SJCRH30 (cell line): ENCODE measurements around the gene P2RY11. TPM values are rescaled to one million over a fixed set of nuclear protein-coding genes. Genes with fewer than 3 reads are reported as not detected.

Experiments
- DNase-seq, 2 experiments: peaks; one replicate each; pipeline ENCODE4 v3.0.0-alpha.2; 2015 to 2020
- H3K27ac ChIP-seq: fragments of 250-450 bp; sonication (Bioruptor Pico); 2 replicates; pipeline ENCODE4 v1.5.1; 2020; ENCODE audit warnings: mild to moderate bottlenecking, moderate library complexity
- H3K27me3 ChIP-seq: fragments of 250-450 bp; sonication (Bioruptor Pico); 2 replicates; pipeline ENCODE4 v1.5.1; 2020; ENCODE audit warnings: mild to moderate bottlenecking, moderate library complexity
- H3K36me3 ChIP-seq: fragments of 250-450 bp; sonication (Bioruptor Pico); 2 replicates; pipeline ENCODE4 v1.5.1; 2020; ENCODE audit warnings: mild to moderate bottlenecking, moderate library complexity
- H3K4me1 ChIP-seq: fragments of 250-450 bp; sonication (Bioruptor Pico); 2 replicates; pipeline ENCODE4 v1.5.1; 2020; ENCODE audit warnings: mild to moderate bottlenecking, moderate library complexity
- H3K4me3 ChIP-seq: fragments of 250-450 bp; sonication (Bioruptor Pico); 2 replicates; pipeline ENCODE4 v1.5.1; 2020; ENCODE audit warnings: mild to moderate bottlenecking, moderate library complexity
- H3K9me3 ChIP-seq: fragments of 250-450 bp; sonication (Bioruptor Pico); replicated peaks from 2 replicates; pipeline ENCODE4 v1.5.1; 2020; ENCODE audit warnings: mild to moderate bottlenecking, moderate library complexity
- total RNA-seq: library from RNA; depleted of rRNA; stranded (reverse); fragments of >200 nt; shearing (Covaris generic); gene quantifications from 2 replicates; pipeline ENCODE4 v1.2.3, GENCODE V29; 2014; rRNA removed

The P2RY11 gene
- total RNA-seq, 1 experiment from 2014 or later, result 10.7 TPM

GRCh38 chr19:10158485-10158884 lies 47.0 kb downstream of the P2RY11 start:
- DNase-seq, result no peak
- no peak overlapping the region for H3K27ac ChIP-seq
- no peak overlapping the region for H3K4me3 ChIP-seq
- no peaks in the 10 kb centered on the region for H3K9me3 ChIP-seq
- no peaks in the 10 kb centered on the region for H3K27me3 ChIP-seq
- H3K4me1 ChIP-seq, result no peaks in the 10 kb centered on the region
- peaks cover 75% of the 10 kb centered on the region for H3K36me3 ChIP-seq

- H3K4me1 ChIP-seq, result no peaks in the 10 kb centered on the region
- no peaks in the 10 kb centered on the region for H3K9me3 ChIP-seq
- H3K36me3 ChIP-seq, result peaks cover 82% of the 10 kb centered on the region
- no peak for DNase-seq
- no peaks in the 10 kb centered on the region for H3K27me3 ChIP-seq
- H3K27ac ChIP-seq, result no peak overlapping the region
- H3K4me3 ChIP-seq, result no peak overlapping the region
These were observed 48.1 kb downstream of the P2RY11 start for GRCh38 chr19:10159610-10160009.

- Histone ChIP-seq H3K9me3 (no peaks in the 10 kb centered on the region), H3K4me3 (no peak overlapping the region), H3K27me3 (no peaks in the 10 kb centered on the region), H3K36me3 (peaks cover 79% of the 10 kb centered on the region), H3K4me1 (no peaks in the 10 kb centered on the region), H3K27ac (no peak overlapping the region)
- DNase-seq, result no peak
These were observed 52.0 kb downstream of the P2RY11 start for GRCh38 chr19:10163536-10163935.

Other genes with a start within 250 kb of the P2RY11 start
- 0.20 TPM in 1 of 2 replicates, not detected in the other for gene OLFM2, start 175.2 kb upstream of the P2RY11 start, total RNA-seq
- gene COL5A3, start 101.2 kb upstream of the P2RY11 start, total RNA-seq, result not detected in 2 replicates
- not detected in 2 replicates for gene RDH8, start 98.2 kb upstream of the P2RY11 start, total RNA-seq
- gene SHFL, start 25.4 kb upstream of the P2RY11 start, total RNA-seq, result 0.08 TPM in 1 of 2 replicates, not detected in the other
- 0.10 TPM in 1 of 2 replicates, not detected in the other for gene ANGPTL6, start 9.0 kb upstream of the P2RY11 start, total RNA-seq
- 44.7 and 47.0 TPM in 2 replicates for gene PPAN, start 5.3 kb upstream of the P2RY11 start, total RNA-seq
- 179 and 186 TPM in 2 replicates for gene EIF3G, start 8.2 kb downstream of the P2RY11 start, total RNA-seq
- gene DNMT1, start 83.3 kb downstream of the P2RY11 start, total RNA-seq, result 122 and 151 TPM in 2 replicates
- 7.4 and 7.5 TPM in 2 replicates for gene S1PR2, start 119.6 kb downstream of the P2RY11 start, total RNA-seq
- 53.7 and 54.8 TPM in 2 replicates for gene MRPL4, start 140.5 kb downstream of the P2RY11 start, total RNA-seq
- 0.85 and 0.86 TPM in 2 replicates for gene ICAM1, start 159.4 kb downstream of the P2RY11 start, total RNA-seq
- gene ICAM4, start 175.3 kb downstream of the P2RY11 start, total RNA-seq, result 1.7 and 2.8 TPM in 2 replicates
- 0.22 and 0.28 TPM in 2 replicates for gene ICAM5, start 178.3 kb downstream of the P2RY11 start, total RNA-seq
- 0.89 and 2.1 TPM in 2 replicates for gene ZGLP1, start 198.1 kb downstream of the P2RY11 start, total RNA-seq
- gene FDX2, start 204.3 kb downstream of the P2RY11 start, total RNA-seq, result 11.5 and 17.5 TPM in 2 replicates
- gene RAVER1, start 221.8 kb downstream of the P2RY11 start, total RNA-seq, result 20.1 and 21.3 TPM in 2 replicates
- gene ICAM3, start 227.9 kb downstream of the P2RY11 start, total RNA-seq, result 2.1 and 2.8 TPM in 2 replicates